GM12878 (cell line): ENCODE measurements around the gene SPRY4. TPM values are rescaled to one million over a fixed set of nuclear protein-coding genes. Genes with fewer than 3 reads are reported as not detected.

Source experiments
- ATAC-seq: fragments of 200-7000 bp; cut with Tn5 transposase; 3 replicates; pipeline ENCODE4 v1.9.1; 2020; ENCODE audit warnings: mild to moderate bottlenecking, moderate library complexity
- BruUV-seq: library from RNA; stranded (reverse); fragments of 400-500 nt; replicated peaks from 2 replicates; lab custom pipeline; 2021; lab: Mats Ljungman, UMichigan
- CTCF ChIA-PET: fragments of 300-600 bp; sonication (Branson Sonifier 250); formaldehyde crosslinking; extraction: SDS; loops from one replicate; lab custom pipeline; 2021; ENCODE audit warnings: inconsistent platforms; lab: Yijun Ruan, JAX
- POLR2A ChIA-PET: fragments of 350-600 bp; formaldehyde crosslinking; extraction: SDS; loops from one replicate; lab custom pipeline; 2021; ENCODE audit warnings: inconsistent platforms; lab: Charles Lee
- RAD21 ChIA-PET: fragments of 300-600 bp; sonication (Branson Sonifier 250); formaldehyde crosslinking; loops from one replicate; lab custom pipeline; 2023; ENCODE audit warnings: antibody characterized with exemption; ENCODE audit not compliant: unreplicated experiment; lab: Charles Lee
- SMC1A ChIA-PET: fragments of 300-600 bp; sonication (Branson Sonifier 250); formaldehyde crosslinking; loops from one replicate; lab custom pipeline; 2023; ENCODE audit not compliant: unreplicated experiment, uncharacterized antibody; lab: Charles Lee
- DNase-seq: peaks from one replicate; pipeline ENCODE4 v3.0.0-alpha.2; 2011; ENCODE audit warnings: low read depth, low spot score
- FAIRE-seq: peaks from 3 replicates; lab custom pipeline; 2011; peaks lifted over from hg19 to GRCh38; lab: Jason Lieb, UNC
- H2AFZ ChIP-seq: 2 replicates; pipeline ENCODE4 v1.6.0; 2011; ENCODE audit warnings: low read depth, low read length, control low read depth; ENCODE audit not compliant: control insufficient read depth
- H3K27ac ChIP-seq: 2 replicates; pipeline ENCODE4 v1.5.1; 2011; ENCODE audit warnings: control low read depth; ENCODE audit not compliant: control insufficient read depth, insufficient read depth
- H3K27me3 ChIP-seq, 2 experiments: replicated peaks in 1 of 2; 2 replicates each; pipeline versions ENCODE4 v1.6.0 to v1.6.1; 2011; ENCODE audit warnings: low read length in 1 of 2; ENCODE audit not compliant: control insufficient read depth in 2 of 2, insufficient read depth in 2 of 2
- H3K36me3 ChIP-seq, 2 experiments: 2 replicates each; pipeline ENCODE4 v1.5.1; 2011; ENCODE audit warnings: low read length in 1 of 2; ENCODE audit not compliant: control insufficient read depth in 2 of 2, insufficient read depth in 2 of 2
- H3K4me1 ChIP-seq: 2 replicates; pipeline ENCODE4 v1.6.1; 2011; ENCODE audit warnings: mild to moderate bottlenecking, low read length, moderate library complexity, mixed read lengths; ENCODE audit not compliant: control insufficient read depth, insufficient read depth
- H3K4me2 ChIP-seq: 2 replicates; pipeline ENCODE4 v1.6.0; 2011; ENCODE audit warnings: control low read depth; ENCODE audit not compliant: control insufficient read depth, insufficient read depth
- H3K4me3 ChIP-seq: fragments of 200-600 bp; sonication (generic); 2 replicates; pipeline ENCODE4 v1.5.1; 2016
- H3K79me2 ChIP-seq: 2 replicates; pipeline ENCODE4 v1.6.0; 2011; ENCODE audit warnings: low read length; ENCODE audit not compliant: control insufficient read depth, insufficient read depth
- H3K9ac ChIP-seq: 2 replicates; pipeline ENCODE4 v1.8.0; 2011; ENCODE audit warnings: low read length, control low read depth, mixed read lengths; ENCODE audit not compliant: control insufficient read depth, insufficient read depth
- H3K9me3 ChIP-seq: replicated peaks from 3 replicates; pipeline ENCODE4 v1.5.1; 2011; ENCODE audit warnings: mild to moderate bottlenecking, low read length; ENCODE audit not compliant: control insufficient read depth, insufficient read depth
- H4K20me1 ChIP-seq: 2 replicates; pipeline ENCODE4 v1.6.0; 2011; ENCODE audit not compliant: control insufficient read depth, insufficient read depth
- BCLAF1 ChIP-seq: fragments of 450-650 bp; IDR thresholded peaks from 2 replicates; pipeline ENCODE4 v1.6.1; 2017; ENCODE audit warnings: antibody characterized with exemption, mild to moderate bottlenecking, moderate library complexity
- CHD4 ChIP-seq: fragments of 200-600 bp; sonication (generic); IDR thresholded peaks from 2 replicates; pipeline ENCODE4 v1.6.1; 2016; ENCODE audit warnings: mild to moderate bottlenecking
- CREM ChIP-seq: IDR thresholded peaks from 2 replicates; pipeline ENCODE4 v1.6.1; 2014; ENCODE audit warnings: antibody characterized with exemption, low read depth
- FOXK2 ChIP-seq: fragments of 450-650 bp; IDR thresholded peaks from 2 replicates; pipeline ENCODE4 v1.6.1; 2017; ENCODE audit warnings: mild to moderate bottlenecking, moderate library complexity
- JUNB ChIP-seq: IDR thresholded peaks from 2 replicates; pipeline ENCODE4 v1.6.1; 2016; ENCODE audit warnings: antibody characterized with exemption, mild to moderate bottlenecking
- MYC ChIP-seq: IDR thresholded peaks from 2 replicates; pipeline ENCODE4 v1.6.1; 2011; ENCODE audit warnings: mild to moderate bottlenecking, low read length, moderate library complexity, inconsistent platforms; ENCODE audit not compliant: insufficient read depth, insufficient replicate concordance, insufficient read length, severe bottlenecking
- NFXL1 ChIP-seq: fragments of 450-650 bp; IDR thresholded peaks from 2 replicates; pipeline ENCODE4 v1.6.1; 2017; ENCODE audit warnings: antibody characterized with exemption, mild to moderate bottlenecking, borderline replicate concordance
- POU2F2 ChIP-seq: IDR thresholded peaks from 3 replicates; pipeline ENCODE4 v1.6.1; 2011; ENCODE audit warnings: low read depth, mild to moderate bottlenecking, low read length, borderline replicate concordance
- SKIL ChIP-seq: fragments of 450-650 bp; IDR thresholded peaks from 2 replicates; pipeline ENCODE4 v1.6.1; 2017; ENCODE audit warnings: mild to moderate bottlenecking, low read depth, inconsistent platforms; ENCODE audit not compliant: poor library complexity, severe bottlenecking
- SMARCA5 ChIP-seq: fragments of 450-650 bp; IDR thresholded peaks from 2 replicates; pipeline ENCODE4 v1.6.1; 2017; ENCODE audit warnings: mild to moderate bottlenecking
- SPI1 ChIP-seq: IDR thresholded peaks from 2 replicates; pipeline ENCODE4 v1.6.1; 2011; ENCODE audit warnings: low read depth, mild to moderate bottlenecking, low read length, moderate library complexity, borderline replicate concordance; ENCODE audit not compliant: insufficient read depth
- TARDBP ChIP-seq: IDR thresholded peaks from 2 replicates; pipeline ENCODE4 v1.6.1; 2016; ENCODE audit warnings: borderline replicate concordance
- ZNF622 ChIP-seq: fragments of 450-650 bp; IDR thresholded peaks from 2 replicates; pipeline ENCODE4 v1.6.1; 2017; ENCODE audit warnings: mild to moderate bottlenecking, inconsistent platforms
- ZNF687 ChIP-seq: fragments of 450-650 bp; IDR thresholded peaks from 2 replicates; pipeline ENCODE4 v1.6.1; 2017; ENCODE audit warnings: mild to moderate bottlenecking, moderate library complexity
- WGBS: methylation state at CpG from one replicate; pipeline ENCODE4 v1.1.6; 2016; ENCODE audit warnings: low lambda C conversion rate; ENCODE audit not compliant: insufficient replicate concordance, insufficient coverage; ENCODE audit errors: missing lambda C conversion rate; 5-methylcytosine and 5-hydroxymethylcytosine counted together
- in situ Hi-C: fragments of 300-500 bp; cut with MboI; formaldehyde crosslinking; loops from 9 replicates; pipeline ENCODE4 v1.14.3; 2018; ENCODE audit warnings: mixed read lengths
- intact Hi-C: fragments of 100-400 bp; cut with micrococcal nuclease; formaldehyde crosslinking; loops from one replicate; pipeline ENCODE4 v1.14.2; 2022; ENCODE audit not compliant: unreplicated experiment
- polyA plus RNA-seq, 11 experiments: library from polyadenylated mRNA; depleted of rRNA in 4 of 11; unstranded in 6 of 11; stranded (reverse) in 5 of 11; fragments of >200 nt; fragmentation: Nextera tagmentation in 4 of 11; fragmentation: Illumina TruSeq in 1 of 11; extraction: Ambion mirVana in 4 of 11; extraction: Trizol in 1 of 11; gene quantifications; 1 replicate in 1 of 11; 2 replicates in 10 of 11; pipeline versions ENCODE4 v1.2.1 to v1.2.3, GENCODE V29; 2011 to 2016; ENCODE audit warnings: inconsistent platforms in 2 of 11, missing spikeins in 2 of 11, low read depth in 1 of 11
- total RNA-seq, 4 experiments: library from RNA; depleted of rRNA in 3 of 4; stranded (reverse); fragments of >200 nt in 3 of 4; fragmentation: Illumina TruSeq in 1 of 4; extraction: Trizol in 1 of 4; gene quantifications; 2 replicates each; pipeline versions ENCODE4 v1.2.1 to v1.2.3, GENCODE V29; 2013 to 2021

The SPRY4 gene
- total and polyA plus RNA-seq, 10 of the 15 experiments (the other 5 are each of a cell fraction or from before 2014, with no cell fraction given): 0.04 to 1.4 (median 0.18) TPM; not detected in 1

- H3K9me3 ChIP-seq: no peaks in the 10 kb centered on the region
- ChIA-PET SMC1A (interaction anchor here (0.7 to 1.4 kb wide), 7 partner anchors 9 to 266 kb away, joined by 3 to 5 read pairs (median 3); no protein-coding TSS in a partner anchor), POLR2A (interaction anchor here (1.0 to 1.7 kb wide), 2 partner anchors 37 to 45 kb away, joined by 3 to 4 read pairs; no protein-coding TSS in a partner anchor), CTCF (interaction anchor here (0.6 to 1.3 kb wide), 5 partner anchors 42 to 559 kb away, joined by 3 to 4 read pairs (median 4); no protein-coding TSS in a partner anchor), RAD21 (interaction anchor here (0.6 to 1.1 kb wide), 2 partner anchors 9 to 685 kb away, joined by 3 read pairs; no protein-coding TSS in a partner anchor)
- peak; percentile 23 for FAIRE-seq
- 17% methylated on average over 8 of the region's 8 CpGs for WGBS
- H3K9ac ChIP-seq: no peak overlapping the region
- no peak for ATAC-seq
- peak overlapping the region; percentile 37 for H2AFZ ChIP-seq
- in situ Hi-C loops (no loop called here), intact Hi-C loops (loop anchor here (5.0 kb wide), 1 partner anchor 99 kb away; no protein-coding TSS in a partner anchor)
- TF ChIP-seq ZNF687: no peak
- TF ChIP-seq JUNB: no peak
- TF ChIP-seq SMARCA5: no peak
- no peak for TF ChIP-seq CREM
- TF ChIP-seq CHD4: no peak
- no peak for TF ChIP-seq FOXK2
- no peak for TF ChIP-seq TARDBP
- no peak for TF ChIP-seq ZNF622
- no peak for TF ChIP-seq SPI1
- TF ChIP-seq MYC: no peak
- TF ChIP-seq POU2F2: no peak
- TF ChIP-seq NFXL1: no peak
- no peak for TF ChIP-seq BCLAF1
- no peak for TF ChIP-seq SKIL
- H3K79me2 ChIP-seq: peaks cover 10% of the 10 kb centered on the region
- peak overlapping the region; percentile 21 for H3K4me2 ChIP-seq
- no peaks in the 10 kb centered on the region for H3K36me3 ChIP-seq
- no peaks in the 10 kb centered on the region for H4K20me1 ChIP-seq
- BruUV-seq: no TSS peak
- peak overlapping the region; percentile 50 for H3K27ac ChIP-seq
- peak overlapping the region; percentile 50; the same call in 1 of the 2 replicates for H3K4me3 ChIP-seq
- peaks cover 9% of the 10 kb centered on the region for H3K4me1 ChIP-seq
- DNase-seq: no peak
- peaks cover 0 to 4% of the 10 kb centered on the region in 2 experiments; a peak in 1 of 4 replicates for H3K27me3 ChIP-seq
Measured at GRCh38 chr5:142320851-142321560, 3.8 kb downstream of the SPRY4 start.
